Hematopoietic multipotent progenitor cell (in vitro differentiated cells): ENCODE measurements around the gene MPPE1. TPM values are rescaled to one million over a fixed set of nuclear protein-coding genes. Genes with fewer than 3 reads are reported as not detected.
"Not testable (repeated sequence)": the region's sequence is repeated elsewhere in the genome, so short reads cannot be mapped to it uniquely, and the experiment has no call there.

Source experiments
- DNase-seq, 3 donors: peaks; one replicate each; pipeline ENCODE4 v3.0.0-alpha.2; 2011 to 2015; ENCODE audit warnings: low read depth in 2 of 3, low spot score in 2 of 3
- total RNA-seq: library from RNA; depleted of rRNA; stranded (reverse); fragments of >200 nt; gene quantifications from one replicate; pipeline ENCODE4 v1.2.3, GENCODE V29; 2012

Gene MPPE1
- 21.3 TPM for total RNA-seq

- DNase-seq, result peak; percentile 60 to 91 (median 91)
Measured at GRCh38 chr18:11908182-11909060, at the start of gene MPPE1. Gene MPPE1, minus strand, starts transcription at chr18:11908317. Its CDS starts 11,053 bp downstream, at chr18:11897264.

GRCh38 chr18:11957636-11958035 is 49.5 kb upstream of the MPPE1 start:
- no peak for DNase-seq

- no peak for DNase-seq
Measured at GRCh38 chr18:11956371-11957308, 48.5 kb upstream of the MPPE1 start.

- peak in 2 of 3 donors; percentile 56 to 65 for DNase-seq
Measured at GRCh38 chr18:11955239-11956029, 47.3 kb upstream of the MPPE1 start.

- no peak for DNase-seq
Measured at GRCh38 chr18:11953113-11953512, 45.0 kb upstream of the MPPE1 start.

- DNase-seq, result no peak
Measured at GRCh38 chr18:11951390-11951851, 43.3 kb upstream of the MPPE1 start.

GRCh38 chr18:11950824-11951223 is 42.7 kb upstream of the MPPE1 start:
- no peak for DNase-seq

- no peak for DNase-seq
Measured at GRCh38 chr18:11948852-11949523, 40.9 kb upstream of the MPPE1 start.

- peak; percentile 4 to 97 (median 95) for DNase-seq
Measured at GRCh38 chr18:11947214-11948191, 39.4 kb upstream of the MPPE1 start.

GRCh38 chr18:11946756-11947155 is 38.6 kb upstream of the MPPE1 start:
- peak in 1 of 3 donors; percentile 43 for DNase-seq

GRCh38 chr18:11945834-11946659 is 37.9 kb upstream of the MPPE1 start:
- DNase-seq, result not testable (repeated sequence)

- no peak for DNase-seq
Measured at GRCh38 chr18:11944786-11945185, 36.7 kb upstream of the MPPE1 start.

- DNase-seq, result no peak
Measured at GRCh38 chr18:11944252-11944651, 36.1 kb upstream of the MPPE1 start.

- DNase-seq, result no peak
Measured at GRCh38 chr18:11943551-11943950, 35.4 kb upstream of the MPPE1 start.

- no peak for DNase-seq
Measured at GRCh38 chr18:11940956-11941355, 32.8 kb upstream of the MPPE1 start.

GRCh38 chr18:11937874-11938478 is 29.9 kb upstream of the MPPE1 start:
- DNase-seq, result peak; percentile 55 to 81 (median 59)

GRCh38 chr18:11932393-11932792 is 24.3 kb upstream of the MPPE1 start:
- DNase-seq, result no peak
